Neural cell (in vitro differentiated cells): Measurements from ENCODE around the gene CLBA1.

Experiments
- MXI1 ChIP-seq: fragments of 450-650 bp; conservative IDR thresholded peaks from 2 replicates; pipeline ENCODE4 v1.6.1; 2014; ENCODE audit warnings: antibody characterized with exemption, mild to moderate bottlenecking; ENCODE audit not compliant: poor library complexity, severe bottlenecking
- POLR2AphosphoS5 ChIP-seq: IDR thresholded peaks from 2 replicates; pipeline ENCODE4 v1.6.1; 2012
- TAF1 ChIP-seq: IDR thresholded peaks from 2 replicates; pipeline ENCODE4 v1.6.1; 2012; ENCODE audit warnings: low read depth
- TF ChIP-seq, protein P1 (sequence below): fragments of 450-650 bp; IDR thresholded peaks from 2 replicates; pipeline ENCODE4 v1.5.1; 2014; ENCODE audit warnings: antibody characterized with exemption, mild to moderate bottlenecking, moderate library complexity; ENCODE audit not compliant: poor library complexity, severe bottlenecking
- TF ChIP-seq, protein P2 (sequence below): IDR thresholded peaks from 2 replicates; pipeline ENCODE4 v1.6.1; 2012; ENCODE audit warnings: borderline replicate concordance

- TF ChIP-seq POLR2AphosphoS5: no peak
- TF ChIP-seq, protein P1, sequence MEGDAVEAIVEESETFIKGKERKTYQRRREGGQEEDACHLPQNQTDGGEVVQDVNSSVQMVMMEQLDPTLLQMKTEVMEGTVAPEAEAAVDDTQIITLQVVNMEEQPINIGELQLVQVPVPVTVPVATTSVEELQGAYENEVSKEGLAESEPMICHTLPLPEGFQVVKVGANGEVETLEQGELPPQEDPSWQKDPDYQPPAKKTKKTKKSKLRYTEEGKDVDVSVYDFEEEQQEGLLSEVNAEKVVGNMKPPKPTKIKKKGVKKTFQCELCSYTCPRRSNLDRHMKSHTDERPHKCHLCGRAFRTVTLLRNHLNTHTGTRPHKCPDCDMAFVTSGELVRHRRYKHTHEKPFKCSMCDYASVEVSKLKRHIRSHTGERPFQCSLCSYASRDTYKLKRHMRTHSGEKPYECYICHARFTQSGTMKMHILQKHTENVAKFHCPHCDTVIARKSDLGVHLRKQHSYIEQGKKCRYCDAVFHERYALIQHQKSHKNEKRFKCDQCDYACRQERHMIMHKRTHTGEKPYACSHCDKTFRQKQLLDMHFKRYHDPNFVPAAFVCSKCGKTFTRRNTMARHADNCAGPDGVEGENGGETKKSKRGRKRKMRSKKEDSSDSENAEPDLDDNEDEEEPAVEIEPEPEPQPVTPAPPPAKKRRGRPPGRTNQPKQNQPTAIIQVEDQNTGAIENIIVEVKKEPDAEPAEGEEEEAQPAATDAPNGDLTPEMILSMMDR: no peak
- TF ChIP-seq MXI1: no peak
- no peak for TF ChIP-seq TAF1
- TF ChIP-seq, protein P2, sequence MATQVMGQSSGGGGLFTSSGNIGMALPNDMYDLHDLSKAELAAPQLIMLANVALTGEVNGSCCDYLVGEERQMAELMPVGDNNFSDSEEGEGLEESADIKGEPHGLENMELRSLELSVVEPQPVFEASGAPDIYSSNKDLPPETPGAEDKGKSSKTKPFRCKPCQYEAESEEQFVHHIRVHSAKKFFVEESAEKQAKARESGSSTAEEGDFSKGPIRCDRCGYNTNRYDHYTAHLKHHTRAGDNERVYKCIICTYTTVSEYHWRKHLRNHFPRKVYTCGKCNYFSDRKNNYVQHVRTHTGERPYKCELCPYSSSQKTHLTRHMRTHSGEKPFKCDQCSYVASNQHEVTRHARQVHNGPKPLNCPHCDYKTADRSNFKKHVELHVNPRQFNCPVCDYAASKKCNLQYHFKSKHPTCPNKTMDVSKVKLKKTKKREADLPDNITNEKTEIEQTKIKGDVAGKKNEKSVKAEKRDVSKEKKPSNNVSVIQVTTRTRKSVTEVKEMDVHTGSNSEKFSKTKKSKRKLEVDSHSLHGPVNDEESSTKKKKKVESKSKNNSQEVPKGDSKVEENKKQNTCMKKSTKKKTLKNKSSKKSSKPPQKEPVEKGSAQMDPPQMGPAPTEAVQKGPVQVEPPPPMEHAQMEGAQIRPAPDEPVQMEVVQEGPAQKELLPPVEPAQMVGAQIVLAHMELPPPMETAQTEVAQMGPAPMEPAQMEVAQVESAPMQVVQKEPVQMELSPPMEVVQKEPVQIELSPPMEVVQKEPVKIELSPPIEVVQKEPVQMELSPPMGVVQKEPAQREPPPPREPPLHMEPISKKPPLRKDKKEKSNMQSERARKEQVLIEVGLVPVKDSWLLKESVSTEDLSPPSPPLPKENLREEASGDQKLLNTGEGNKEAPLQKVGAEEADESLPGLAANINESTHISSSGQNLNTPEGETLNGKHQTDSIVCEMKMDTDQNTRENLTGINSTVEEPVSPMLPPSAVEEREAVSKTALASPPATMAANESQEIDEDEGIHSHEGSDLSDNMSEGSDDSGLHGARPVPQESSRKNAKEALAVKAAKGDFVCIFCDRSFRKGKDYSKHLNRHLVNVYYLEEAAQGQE: no peak
Observed at GRCh38 chr14:105023144-105023543, 37.6 kb downstream of the CLBA1 start.
